SK-MEL-5 (cell line): ENCODE results near the gene BEND6. TPM values are rescaled to one million over a fixed set of nuclear protein-coding genes. Genes with fewer than 3 reads are reported as not detected.
"Not testable (repeated sequence)": the region's sequence is repeated elsewhere in the genome, so short reads cannot be mapped to it uniquely, and the experiment has no call there.

ENCODE experiments used
- DNase-seq: peaks from one replicate; pipeline ENCODE4 v3.0.0-alpha.2; 2016; ENCODE audit warnings: low read depth, low spot score
- in situ Hi-C: cut with HindIII; loops from 2 replicates; pipeline ENCODE4 v1.10.0; 2016; ENCODE audit warnings: low sequenced_read_pairs, high pct_unique_total_duplicates, low pct_unique_long_range_greater_than_20kb
- small RNA-seq, 2 experiments: library from RNA; depleted of rRNA; stranded (forward); fragments of <200 nt; gene quantifications; one replicate each; pipeline ENCODE3, GENCODE V24; 2014
- total RNA-seq: library from RNA; depleted of rRNA; stranded (reverse); fragments of >200 nt; shearing (Covaris generic); gene quantifications from 2 replicates; pipeline ENCODE4 v1.2.3, GENCODE V29; 2014; rRNA removed

Gene BEND6
- total RNA-seq, 1 experiment from 2014 or later = 0.63 TPM

- in situ Hi-C loops = not testable (repeated sequence)
- peak; percentile 87 for DNase-seq
Observed at GRCh38 chr6:57046332-57047256, 91.7 kb downstream of the BEND6 start, which contains the start of gene KIAA1586. Gene KIAA1586, plus strand, starts transcription at chr6:57046693. Its CDS starts 63 bp downstream, at chr6:57046756.

- in situ Hi-C loops, DNase-seq: not testable (repeated sequence)
Observed at GRCh38 chr6:57047257-57047585, 92.3 kb downstream of the BEND6 start.

- in situ Hi-C loops, DNase-seq: not testable (repeated sequence)
Observed at GRCh38 chr6:57047859-57048258, 93.0 kb downstream of the BEND6 start.

- in situ Hi-C loops = no loop called here
Observed at GRCh38 chr6:57048577-57048976, 93.7 kb downstream of the BEND6 start.

GRCh38 chr6:57063847-57064246 is 108.9 kb downstream of the BEND6 start:
- in situ Hi-C loops = no loop called here
- no peak for DNase-seq

More at GRCh38 chr6:57048577-57048976, 93.7 kb downstream of the BEND6 start:
- DNase-seq = no peak

- no peak for DNase-seq
- in situ Hi-C loops = no loop called here
Observed at GRCh38 chr6:57064809-57065208, 109.9 kb downstream of the BEND6 start.

- no peak for DNase-seq
- in situ Hi-C loops = no loop called here
Observed at GRCh38 chr6:57068061-57068460, 113.2 kb downstream of the BEND6 start.

GRCh38 chr6:57069228-57069627 is 114.3 kb downstream of the BEND6 start:
- in situ Hi-C loops = no loop called here
- DNase-seq = no peak

GRCh38 chr6:57069920-57070331 is 115.0 kb downstream of the BEND6 start:
- no peak for DNase-seq
- in situ Hi-C loops = no loop called here

- in situ Hi-C loops = no loop called here
- DNase-seq = peak; percentile 3
Observed at GRCh38 chr6:57072108-57072507, 117.2 kb downstream of the BEND6 start.

GRCh38 chr6:57074383-57074782 is 119.5 kb downstream of the BEND6 start:
- in situ Hi-C loops = no loop called here
- DNase-seq = no peak

- DNase-seq = peak; percentile 1
- in situ Hi-C loops = no loop called here
Observed at GRCh38 chr6:57075092-57075491, 120.2 kb downstream of the BEND6 start.

Small RNAs within 50 kb of the gene (small RNA-seq; reads per million reads assigned to genes)
- gene FTH1P15 (0 reads per million in 2 experiments), gene RNU6-626P (0 reads per million in 2 experiments)

Other genes starting within 250 kb of the BEND6 start
- 9.4 and 10.1 TPM in 2 replicates for gene KIAA1586, start 91.6 kb downstream of the BEND6 start, total RNA-seq
- gene ZNF451, start 135.1 kb downstream of the BEND6 start, total RNA-seq = 33.9 and 41.9 TPM in 2 replicates
- 7.2 and 7.7 TPM in 2 replicates for gene BAG2, start 217.2 kb downstream of the BEND6 start, total RNA-seq